H1 (cell line): ENCODE measurements around the gene HOOK1. TPM values are rescaled to one million over a fixed set of nuclear protein-coding genes. Genes with fewer than 3 reads are reported as not detected.

Experiments
- CTCF ChIA-PET: fragments of 300-600 bp; sonication (Branson Sonifier 250); formaldehyde crosslinking; loops from one replicate; lab custom pipeline; 2021; ENCODE audit not compliant: partially characterized antibody; lab: Charles Lee
- POLR2A ChIA-PET: fragments of 300-600 bp; sonication (Branson Sonifier 250); formaldehyde crosslinking; loops from one replicate; lab custom pipeline; 2021; ENCODE audit warnings: inconsistent platforms; ENCODE audit not compliant: partially characterized antibody; lab: Charles Lee
- DNase-seq, 2 experiments: peaks; one replicate each; pipeline versions ENCODE4 v3.0.0 to v3.0.0-alpha.2; 2010 to 2022; ENCODE audit warnings: low spot score in 2 of 2, low read depth in 1 of 2, mixed read lengths in 1 of 2
- FAIRE-seq: peaks from 2 replicates; lab custom pipeline; 2011; peaks lifted over from hg19 to GRCh38; lab: Jason Lieb, UNC
- H2AFZ ChIP-seq: 2 replicates; pipeline ENCODE4 v1.8.1; 2012; ENCODE audit warnings: low read length, inconsistent platforms
- H2AK5ac ChIP-seq: 2 replicates; pipeline ENCODE4 v1.6.1; 2013; ENCODE audit warnings: low read depth, low read length
- H2BK120ac ChIP-seq: replicated peaks from 2 replicates; pipeline ENCODE3; 2013; ENCODE audit warnings: low read depth, low read length, inconsistent platforms
- H2BK12ac ChIP-seq: 2 replicates; pipeline ENCODE4 v1.6.1; 2013; ENCODE audit warnings: low read depth, low read length
- H2BK15ac ChIP-seq: 2 replicates; pipeline ENCODE4 v1.6.1; 2013; ENCODE audit warnings: low read length
- H2BK20ac ChIP-seq: 2 replicates; pipeline ENCODE4 v1.6.1; 2013; ENCODE audit warnings: low read length
- H2BK5ac ChIP-seq: 2 replicates; pipeline ENCODE4 v1.6.1; 2013; ENCODE audit warnings: low read depth, low read length
- H3K14ac ChIP-seq: 2 replicates; pipeline ENCODE4 v1.6.1; 2013; ENCODE audit warnings: inconsistent platforms; ENCODE audit not compliant: insufficient read length
- H3K18ac ChIP-seq: 2 replicates; pipeline ENCODE4 v1.6.1; 2013; ENCODE audit warnings: low read length; ENCODE audit errors: extremely low read depth
- H3K23ac ChIP-seq: 2 replicates; pipeline ENCODE4 v1.6.1; 2013; ENCODE audit warnings: inconsistent platforms; ENCODE audit not compliant: insufficient read length
- H3K23me2 ChIP-seq: 2 replicates; pipeline ENCODE4 v1.6.1; 2013; ENCODE audit warnings: low read depth, low read length
- H3K27ac ChIP-seq: 2 replicates; pipeline ENCODE4 v1.6.1; 2011; ENCODE audit warnings: low read depth, low read length, inconsistent platforms
- H3K27me3 ChIP-seq, 4 experiments: replicated peaks in 1 of 4; 1 replicate in 1 of 4; 2 replicates in 3 of 4; pipeline versions ENCODE4 v1.6.1 to v1.8.1; 2011 to 2013; ENCODE audit warnings: low read length in 3 of 4, mild to moderate bottlenecking in 3 of 4, inconsistent platforms in 2 of 4, mixed read lengths in 2 of 4, moderate library complexity in 1 of 4; ENCODE audit not compliant: control insufficient read depth in 3 of 4, insufficient read depth in 3 of 4; ENCODE audit errors: extremely low read depth in 1 of 4
- H3K36me3 ChIP-seq, 4 experiments: 2 replicates each; pipeline versions ENCODE4 v1.6.1 to v1.8.1; 2011 to 2013; ENCODE audit warnings: mild to moderate bottlenecking in 4 of 4, low read length in 3 of 4, moderate library complexity in 2 of 4, control low read depth in 1 of 4, inconsistent platforms in 1 of 4; ENCODE audit not compliant: insufficient read depth in 4 of 4, control insufficient read depth in 2 of 4
- H3K4ac ChIP-seq: replicated peaks from 2 replicates; pipeline ENCODE3; 2013; ENCODE audit warnings: low read length, low read depth, mixed read lengths, inconsistent platforms; ENCODE audit not compliant: insufficient read length
- H3K4me1 ChIP-seq, 4 experiments: replicated peaks in 1 of 4; 1 replicate in 1 of 4; 2 replicates in 3 of 4; pipeline versions ENCODE4 v1.6.1 to v1.8.1; 2011 to 2013; ENCODE audit warnings: low read length in 3 of 4, inconsistent platforms in 2 of 4, mixed read lengths in 1 of 4; ENCODE audit not compliant: insufficient read depth in 4 of 4, control insufficient read depth in 3 of 4
- H3K4me2 ChIP-seq, 2 experiments: 2 replicates each; pipeline versions ENCODE4 v1.6.1 to v1.8.1; 2011 to 2013; ENCODE audit warnings: low read depth in 2 of 2, low read length in 2 of 2, control low read depth in 1 of 2, inconsistent platforms in 1 of 2, mild to moderate bottlenecking in 1 of 2; ENCODE audit not compliant: insufficient read depth in 1 of 2
- H3K4me3 ChIP-seq, 4 experiments: fragments of 200-600, 300-600 bp in 1 of 4; sonication (generic), shearing (Covaris generic), sonication (Bioruptor Twin) in 1 of 4; 2 replicates each; pipeline versions ENCODE4 v1.5.1 to v1.8.1; 2011 to 2016; ENCODE audit warnings: low read length in 4 of 4, low read depth in 3 of 4, control low read depth in 2 of 4, inconsistent platforms in 2 of 4, mild to moderate bottlenecking in 2 of 4, mixed read lengths in 1 of 4, moderate library complexity in 1 of 4; ENCODE audit not compliant: insufficient read depth in 2 of 4; ENCODE audit errors: extremely low read depth in 1 of 4
- H3K56ac ChIP-seq: replicated peaks from 2 replicates; pipeline ENCODE3; 2013; ENCODE audit warnings: low read depth, mild to moderate bottlenecking, mixed read lengths, low read length, inconsistent platforms; ENCODE audit not compliant: insufficient read length
- H3K79me1 ChIP-seq: 2 replicates; pipeline ENCODE4 v1.6.1; 2013; ENCODE audit warnings: low read depth, low read length, control low read depth
- H3K79me2 ChIP-seq, 2 experiments: 2 replicates each; pipeline versions ENCODE4 v1.6.1 to v1.8.1; 2012 to 2013; ENCODE audit warnings: low read length in 2 of 2, mild to moderate bottlenecking in 2 of 2, inconsistent platforms in 1 of 2; ENCODE audit not compliant: insufficient read depth in 2 of 2, control insufficient read depth in 1 of 2
- H3K9ac ChIP-seq, 4 experiments: replicated peaks in 1 of 4; 1 replicate in 1 of 4; 2 replicates in 3 of 4; pipeline versions ENCODE4 v1.6.1 to v1.8.1; 2011 to 2013; ENCODE audit warnings: low read depth in 3 of 4, low read length in 3 of 4, control low read depth in 2 of 4, mild to moderate bottlenecking in 2 of 4, moderate library complexity in 2 of 4, inconsistent platforms in 1 of 4; ENCODE audit errors: extremely low read depth in 1 of 4
- H3K9me3 ChIP-seq, 2 experiments: 2 replicates each; pipeline versions ENCODE4 v1.6.1 to v1.8.1; 2012 to 2013; ENCODE audit warnings: mild to moderate bottlenecking in 2 of 2, moderate library complexity in 2 of 2, control low read depth in 1 of 2, inconsistent platforms in 1 of 2, low read depth in 1 of 2, low read length in 1 of 2, mixed read lengths in 1 of 2; ENCODE audit not compliant: insufficient read depth in 2 of 2
- H4K20me1 ChIP-seq, 2 experiments: replicated peaks in 1 of 2; 2 replicates each; pipeline versions ENCODE3 to v1.8.1; 2011 to 2013; ENCODE audit warnings: inconsistent platforms in 2 of 2, low read length in 2 of 2, mild to moderate bottlenecking in 1 of 2; ENCODE audit not compliant: insufficient read depth in 2 of 2, control insufficient read depth in 1 of 2
- H4K5ac ChIP-seq: 2 replicates; pipeline ENCODE4 v1.6.1; 2013; ENCODE audit warnings: low read length, low read depth, mixed read lengths, inconsistent platforms; ENCODE audit not compliant: insufficient read length
- H4K8ac ChIP-seq: 2 replicates; pipeline ENCODE4 v1.8.0; 2013; ENCODE audit warnings: mild to moderate bottlenecking, moderate library complexity, low read length, inconsistent platforms; ENCODE audit not compliant: insufficient read depth; ENCODE audit errors: extremely low read depth
- H4K91ac ChIP-seq: replicated peaks from 2 replicates; pipeline ENCODE3; 2013; ENCODE audit warnings: low read length, mixed read lengths, inconsistent platforms; ENCODE audit not compliant: insufficient read length
- WGBS, 2 experiments: shearing (Covaris generic) in 1 of 2; methylation state at CpG; one replicate each; pipeline versions ENCODE4 v1.1.6 to v1.1.7; 2013 to 2015; ENCODE audit warnings: low lambda C conversion rate in 2 of 2, mixed read lengths in 2 of 2, inconsistent platforms in 1 of 2, low coverage in 1 of 2, missing lambda C conversion rate in 1 of 2; ENCODE audit not compliant: insufficient replicate concordance in 2 of 2, insufficient coverage in 1 of 2, insufficient read length in 1 of 2; ENCODE audit errors: extremely low coverage in 1 of 2, missing lambda C conversion rate in 1 of 2; 5-methylcytosine and 5-hydroxymethylcytosine counted together
- polyA plus RNA-seq, 7 experiments: library from polyadenylated mRNA; depleted of rRNA in 3 of 7; stranded (reverse) in 5 of 7; unstranded in 2 of 7; fragments of >200 nt in 5 of 7; fragments of 200-250 nt in 2 of 7; gene quantifications; 1 replicate in 5 of 7; 2 replicates in 1 of 7; 4 replicates in 1 of 7; pipeline versions ENCODE4 v1.2.1 to v1.2.3, GENCODE V29; 2011 to 2013; ENCODE audit warnings: missing spikeins in 2 of 7, mixed read lengths in 2 of 7
- total RNA-seq: library from RNA; stranded (reverse); fragmentation: NEBNext Ultra II Directional; extraction: Animal tissue kit (Norgen Biotek cat#: 25700); gene quantifications from 2 replicates; pipeline ENCODE4 v1.2.1, GENCODE V29; 2021

HOOK1 gene
- total and polyA plus RNA-seq, 2 of the 8 experiments (the other 6 are each of a cell fraction or from before 2014, with no cell fraction given): 5.6 to 34.5 TPM

GRCh38 chr1:59880735-59881134 lies 66.0 kb downstream of the HOOK1 start:
- Histone ChIP-seq H3K36me3 (no peaks in the 10 kb centered on the region), H3K4me1 (no peaks in the 10 kb centered on the region), H2AFZ (no peak overlapping the region), H3K9me3 (no peaks in the 10 kb centered on the region), H3K27ac (no peak overlapping the region), H2AK5ac (no peak overlapping the region), H3K56ac (no peak overlapping the region), H3K9ac (no peak overlapping the region), H2BK120ac (no peak overlapping the region), H4K91ac (no peak overlapping the region), H3K14ac (no peak overlapping the region), H2BK5ac (no peak overlapping the region), H4K8ac (no peak overlapping the region), H3K4me2 (no peak overlapping the region), H2BK20ac (no peak overlapping the region), H3K79me1 (no peaks in the 10 kb centered on the region), H3K23ac (no peak overlapping the region), H2BK12ac (no peak overlapping the region), H3K4me3 (no peak overlapping the region), H3K18ac (no peak overlapping the region), H4K5ac (no peak overlapping the region), H3K27me3 (no peaks in the 10 kb centered on the region), H3K23me2 (no peaks in the 10 kb centered on the region), H2BK15ac (no peak overlapping the region), H3K4ac (no peak overlapping the region), H4K20me1 (no peaks in the 10 kb centered on the region), H3K79me2 (no peaks in the 10 kb centered on the region)
- DNase-seq: no peak
- ChIA-PET POLR2A (no interaction called here), CTCF (interaction anchor here (0.8 to 14.4 kb wide), 14 partner anchors 11 to 101 kb away, joined by 3 to 323 read pairs (median 4); no protein-coding TSS in a partner anchor)
- WGBS, 2 experiments: 87% methylated on average over 2 of the region's 2 CpGs; no CpG with 5 or more reads in 1 of the 2 experiments
- FAIRE-seq: no peak
